Stimulated activated CD4-positive, alpha-beta T cell treated with anti-CD3 and anti-CD28 coated beads, Interleukin-1b, Interleukin-23, amount 100 ng/mL, for 4 hours (primary cell): ENCODE measurements around the gene PDLIM1.
"Not testable (repeated sequence)": the region's sequence is repeated elsewhere in the genome, so short reads cannot be mapped to it uniquely, and the experiment has no call there.

Experiments used
- DNase-seq, 2 donors: peaks; one replicate each; pipeline ENCODE4 v3.0.0-alpha.2; 2020; ENCODE audit warnings: low read depth in 2 of 2

PDLIM1 gene

DNA sequence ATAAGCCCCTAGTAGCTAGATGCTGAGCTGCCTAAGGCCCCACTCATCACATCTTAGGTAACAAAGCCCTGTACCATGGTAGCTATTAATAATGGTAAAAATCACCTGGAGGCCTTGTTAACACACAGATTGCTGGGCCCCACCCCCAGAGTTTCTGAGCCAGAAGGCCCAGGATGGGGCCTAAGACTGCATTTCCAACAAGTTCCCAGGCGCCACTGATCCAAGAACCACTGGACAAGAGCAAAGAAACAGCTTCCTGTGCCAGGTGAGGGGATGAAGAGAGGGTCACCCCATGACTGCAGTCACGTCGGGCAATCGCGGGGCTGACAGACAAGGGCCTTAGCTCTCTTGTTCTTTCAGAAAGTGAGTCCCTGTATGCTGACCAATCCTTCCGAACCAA, 50.0 kb downstream of the PDLIM1 start:
- no peak for DNase-seq

DNA sequence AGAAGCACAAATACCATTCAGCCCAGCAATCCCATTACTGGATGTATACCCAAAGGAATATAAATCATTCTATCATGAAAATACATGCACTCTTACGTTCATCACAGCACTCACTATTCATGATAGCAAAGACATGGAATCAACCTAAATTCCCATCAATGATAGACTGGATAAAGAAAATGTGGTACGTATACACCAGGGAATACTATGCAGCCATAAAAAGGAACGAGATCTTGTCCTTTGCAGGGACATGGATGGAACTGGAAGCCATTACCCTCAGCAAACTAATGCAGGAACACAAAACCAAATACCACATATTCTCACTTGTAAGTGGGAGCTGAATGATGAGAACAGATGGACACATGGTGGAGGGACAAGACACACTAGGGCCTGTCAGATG, 50.7 kb downstream of the PDLIM1 start:
- not testable (repeated sequence) for DNase-seq

GRCh38 chr10:95237376-95238170, 53.2 kb downstream of the PDLIM1 start:
- DNase-seq, result no peak

DNA sequence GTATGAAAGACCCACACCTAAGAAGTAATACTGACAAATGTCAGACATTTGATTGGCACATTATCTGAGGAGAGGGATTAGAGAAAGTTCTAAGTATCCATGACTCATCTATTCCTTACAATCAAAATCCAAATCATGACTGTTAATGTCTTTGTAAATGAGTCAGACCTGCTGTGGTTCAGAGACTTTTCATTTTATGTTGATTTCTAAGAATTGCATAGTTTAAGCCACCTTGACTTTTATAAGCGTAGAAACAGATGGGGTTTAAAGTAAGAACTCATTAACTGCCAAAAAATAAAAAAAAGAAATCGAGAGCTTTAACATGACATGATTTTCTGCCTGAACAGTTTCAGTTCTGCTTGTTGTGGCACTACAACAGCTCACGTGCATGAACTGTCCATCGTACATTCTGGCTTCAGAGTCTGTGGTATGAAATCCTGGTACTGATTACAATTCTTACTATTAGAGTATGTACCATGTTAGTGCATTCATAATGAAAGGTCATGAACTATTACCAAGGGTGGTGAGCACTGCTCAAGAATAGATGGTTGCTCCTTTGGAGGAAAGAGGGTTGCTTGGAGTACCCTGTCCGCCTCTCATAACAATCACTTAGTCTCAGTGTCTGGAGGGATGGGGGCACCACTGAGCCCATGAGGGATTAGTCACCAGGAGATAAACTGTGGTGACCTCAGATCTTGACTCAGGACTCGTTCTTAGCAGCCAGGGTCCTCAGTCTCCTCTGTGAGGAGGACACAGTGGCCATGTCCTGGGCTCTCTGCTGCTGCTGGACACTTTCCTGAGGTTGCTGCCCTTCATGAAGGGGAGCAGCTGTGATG, 54.5 kb downstream of the PDLIM1 start:
- no peak for DNase-seq

GRCh38 chr10:95235676-95236067, 55.1 kb downstream of the PDLIM1 start:
- DNase-seq, result no peak

- DNase-seq, result no peak
These were observed 55.9 kb downstream of the PDLIM1 start for GRCh38 chr10:95234951-95235350.

DNA sequence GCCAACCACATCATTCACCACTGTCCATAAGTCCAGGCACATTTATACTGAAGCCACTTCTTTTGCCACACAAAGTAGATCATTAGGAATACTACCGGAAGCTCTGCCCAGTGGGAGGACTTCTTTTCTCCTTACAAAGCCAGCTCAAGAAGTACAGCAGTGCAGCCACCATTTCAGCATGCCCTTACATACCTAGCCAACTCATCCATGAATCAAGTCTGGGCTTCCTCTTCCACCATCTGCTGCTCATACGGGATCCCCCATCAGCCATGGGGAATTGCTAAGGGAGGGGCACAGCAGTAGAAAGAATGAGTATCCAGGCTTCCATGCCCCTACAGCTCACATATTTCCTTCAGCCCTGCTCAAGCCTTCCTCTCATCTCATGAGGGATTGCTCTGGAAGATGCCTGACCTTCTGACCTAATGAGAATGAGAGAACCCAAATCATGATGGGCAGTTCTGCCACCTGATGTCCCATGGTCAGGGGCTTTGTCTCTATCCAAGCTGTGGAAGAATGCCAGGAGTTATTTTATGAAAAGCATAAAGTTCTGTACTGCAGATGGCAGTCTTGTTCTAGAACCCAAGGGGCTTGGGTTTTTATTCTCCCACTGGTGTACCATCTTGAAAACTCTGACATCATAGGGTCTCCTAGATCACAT, 57.3 kb downstream of the PDLIM1 start:
- no peak for DNase-seq

DNA sequence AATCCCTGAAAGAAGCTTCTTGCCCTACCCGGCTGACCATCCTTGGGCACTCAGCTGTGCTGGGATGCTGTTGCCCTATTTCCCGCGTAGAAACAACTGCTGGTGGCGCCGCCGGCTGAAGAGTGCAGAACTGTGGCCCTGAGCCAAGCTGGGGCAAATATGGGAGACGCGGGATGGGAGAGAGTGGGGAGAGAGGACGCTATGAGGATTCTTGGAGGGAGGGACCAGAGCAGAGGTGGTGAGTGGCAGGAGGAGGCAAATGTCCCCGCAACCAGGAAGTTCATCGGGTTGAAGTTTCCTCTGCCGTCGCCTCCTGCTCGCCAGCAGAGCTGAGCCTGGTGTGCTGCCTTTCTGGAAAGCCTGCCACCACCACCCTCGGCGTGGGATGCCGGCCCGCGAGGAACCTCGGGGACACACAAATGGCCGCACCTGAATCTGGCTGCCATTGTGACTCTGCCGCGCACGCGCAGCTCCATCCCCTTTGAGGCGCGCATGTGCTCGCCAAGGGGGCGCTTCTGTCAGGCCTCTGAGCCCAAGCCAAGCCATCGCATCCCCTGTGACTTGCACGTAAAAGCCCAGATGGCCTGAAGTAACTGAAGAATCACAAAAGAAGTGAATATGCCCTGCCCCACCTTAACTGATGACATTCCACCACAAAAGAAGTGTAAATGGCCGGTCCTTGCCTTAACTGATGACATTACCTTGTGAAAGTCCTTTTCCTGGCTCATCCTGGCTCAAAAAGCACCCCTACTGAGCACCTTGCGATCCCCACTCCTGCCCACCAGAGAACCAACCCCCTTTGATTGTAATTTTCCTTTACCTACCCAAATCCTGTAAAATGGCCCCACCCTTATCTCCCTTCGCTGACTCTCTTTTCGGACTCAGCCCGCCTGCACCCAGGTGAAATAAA, 59.9 kb downstream of the PDLIM1 start:
- DNase-seq, result peak; percentile 37 to 51

DNA sequence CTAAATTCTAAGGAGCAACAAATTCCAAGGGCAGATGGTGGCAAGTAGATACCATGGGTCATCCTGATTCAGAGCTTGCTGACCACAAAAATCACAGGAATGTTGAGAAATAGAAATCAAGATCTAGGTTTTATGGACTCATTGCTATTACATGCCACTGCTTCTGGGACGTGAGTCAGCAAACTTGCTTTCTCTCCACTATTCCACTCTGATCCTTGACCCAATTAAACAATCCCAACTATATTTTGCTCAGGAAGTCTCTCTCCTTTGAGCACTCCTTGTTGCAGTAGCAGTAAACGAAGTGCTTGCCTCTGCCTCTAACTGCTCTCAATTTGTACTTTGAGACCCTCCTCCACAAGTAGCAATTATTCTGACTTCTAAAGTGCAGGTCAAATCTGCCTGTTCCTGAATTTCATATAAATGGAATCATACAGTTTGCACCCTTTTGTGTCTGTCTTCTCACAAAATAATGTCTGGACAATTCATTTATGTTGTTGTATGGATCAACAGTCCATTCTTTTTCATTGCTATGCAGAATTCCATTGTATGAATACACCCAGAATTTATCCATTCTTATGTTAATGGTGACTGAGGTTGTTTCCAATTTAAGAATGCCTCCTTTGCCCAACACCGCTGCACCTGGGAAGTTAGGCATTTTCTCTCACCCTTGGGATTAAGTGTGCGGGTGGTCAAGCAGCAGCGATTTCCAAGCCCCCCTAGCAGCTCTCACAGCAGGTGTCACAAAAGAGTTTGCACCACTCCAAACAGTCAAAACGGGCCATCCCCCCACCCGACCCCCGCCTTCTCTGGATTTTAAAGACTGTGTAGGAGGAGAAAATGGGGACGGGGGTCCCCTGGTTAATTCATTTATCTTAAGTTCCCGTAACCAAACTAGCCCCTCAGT, 60.8 kb downstream of the PDLIM1 start:
- no peak for DNase-seq

- not testable (repeated sequence) for DNase-seq
These were observed 61.7 kb downstream of the PDLIM1 start for GRCh38 chr10:95228934-95229723.

- no peak for DNase-seq
These were observed 65.7 kb downstream of the PDLIM1 start for GRCh38 chr10:95225136-95225535.

DNA sequence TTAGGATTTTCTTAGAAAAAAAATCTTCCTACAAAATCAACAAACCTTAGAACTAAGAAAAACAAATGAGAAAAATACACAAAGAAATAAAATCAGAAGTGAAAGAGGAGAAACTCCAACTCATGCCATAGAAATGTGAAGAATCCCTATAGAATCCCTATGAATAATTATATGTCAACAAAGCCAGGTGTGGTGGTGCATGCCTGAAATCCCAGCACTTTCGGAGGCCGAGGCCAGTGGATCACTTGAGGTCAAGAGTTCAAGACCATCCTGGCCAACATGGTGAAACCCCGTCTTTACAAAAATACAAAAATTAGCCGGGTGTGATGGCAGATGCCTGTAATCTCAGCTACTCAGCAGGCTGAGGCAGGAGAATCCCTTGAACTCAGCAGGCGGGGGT, 69.7 kb downstream of the PDLIM1 start:
- no peak for DNase-seq

DNA sequence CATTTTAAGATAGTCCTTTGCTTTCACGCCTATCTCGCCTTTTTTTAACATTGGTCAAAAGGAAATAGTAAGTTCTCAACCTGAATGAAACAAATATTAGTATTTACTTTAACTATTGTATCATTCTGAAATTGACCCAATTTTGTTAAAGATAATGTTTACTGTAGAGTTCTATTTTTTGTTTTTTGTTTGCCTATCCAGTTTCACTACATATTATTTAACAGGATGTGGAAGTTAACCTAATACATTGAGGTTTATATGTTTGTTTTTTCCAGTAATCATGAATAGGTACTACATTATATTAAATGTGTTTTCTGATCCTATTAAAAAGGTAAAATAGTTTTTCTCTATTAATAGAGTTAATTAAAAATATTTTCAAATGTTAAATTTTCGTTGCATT, 70.3 kb downstream of the PDLIM1 start:
- DNase-seq, result no peak

GRCh38 chr10:95217476-95217875, 73.3 kb downstream of the PDLIM1 start:
- DNase-seq, result no peak

- no peak for DNase-seq
These were observed 76.0 kb downstream of the PDLIM1 start for GRCh38 chr10:95214793-95215192.

DNA sequence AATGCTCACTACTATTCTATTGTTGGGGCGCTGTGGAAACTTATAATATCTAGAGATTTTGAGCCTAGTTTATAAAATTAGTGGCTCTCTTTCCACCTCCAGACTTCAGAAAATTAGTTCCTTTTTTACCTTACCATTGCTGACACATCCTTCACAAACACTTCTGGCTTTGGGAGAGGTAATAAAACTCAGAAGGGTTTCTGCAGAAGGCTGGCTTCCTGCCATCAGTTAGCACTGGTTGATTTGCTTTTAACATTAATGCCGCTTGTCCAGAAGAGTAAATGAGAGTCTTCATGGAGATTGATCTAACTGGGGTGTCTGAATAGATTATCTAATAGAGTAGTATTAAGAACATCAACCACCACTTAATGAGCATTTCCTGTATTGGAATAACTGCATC, 76.4 kb downstream of the PDLIM1 start:
- no peak for DNase-seq

DNA sequence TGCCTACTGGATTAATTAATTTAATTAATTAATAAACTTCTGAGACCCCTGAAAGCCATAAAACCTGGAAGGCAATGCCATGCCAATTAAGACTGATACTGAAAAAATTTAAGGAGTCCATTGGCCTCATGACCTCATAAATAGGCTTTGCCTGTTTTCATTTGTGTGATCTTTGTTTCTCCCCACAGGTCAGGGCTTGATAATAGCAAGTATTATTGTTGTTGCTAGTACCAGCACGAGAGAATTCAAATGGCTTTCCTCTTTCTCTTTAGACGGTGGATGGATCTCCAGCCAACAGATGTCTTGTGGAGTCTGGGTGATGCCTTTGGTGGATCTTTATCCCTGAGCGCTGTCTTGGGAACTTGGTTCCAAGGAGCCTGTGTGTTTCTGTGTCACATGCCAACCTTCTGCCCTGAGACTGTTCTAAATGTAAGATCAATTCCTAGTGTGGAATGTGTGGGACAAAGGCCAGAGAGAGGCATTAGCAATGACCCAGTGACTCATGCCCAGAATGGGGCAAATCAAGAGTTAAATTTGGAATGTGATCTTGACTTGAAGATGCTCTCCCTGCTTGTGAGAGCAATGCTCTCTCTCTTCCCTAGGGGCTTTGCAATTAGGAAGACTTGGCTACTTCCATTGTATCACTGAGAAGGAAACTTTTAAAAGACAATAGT, 79.1 kb downstream of the PDLIM1 start:
- no peak for DNase-seq

- DNase-seq, result no peak
These were observed 81.2 kb downstream of the PDLIM1 start for GRCh38 chr10:95209509-95210127.
